KBM-7 (cell line): ENCODE data around the gene SERGEF.
A peak's percentile ranks its signal among the peaks of the same experiment; 100 is the strongest.
"Not testable (repeated sequence)": the region's sequence is repeated elsewhere in the genome, so short reads cannot be mapped to it uniquely, and the experiment has no call there.

Experiments
- DNase-seq: peaks from one replicate; pipeline ENCODE4 v3.0.0-alpha.2; 2015
- in situ Hi-C: fragments of 300-500 bp; cut with MboI; formaldehyde crosslinking; loops from 2 replicates; pipeline ENCODE4 v1.14.3; 2020; ENCODE audit warnings: low sequenced_read_pairs, low pct_unique_long_range_greater_than_20kb, mixed read lengths

Gene SERGEF

DNA sequence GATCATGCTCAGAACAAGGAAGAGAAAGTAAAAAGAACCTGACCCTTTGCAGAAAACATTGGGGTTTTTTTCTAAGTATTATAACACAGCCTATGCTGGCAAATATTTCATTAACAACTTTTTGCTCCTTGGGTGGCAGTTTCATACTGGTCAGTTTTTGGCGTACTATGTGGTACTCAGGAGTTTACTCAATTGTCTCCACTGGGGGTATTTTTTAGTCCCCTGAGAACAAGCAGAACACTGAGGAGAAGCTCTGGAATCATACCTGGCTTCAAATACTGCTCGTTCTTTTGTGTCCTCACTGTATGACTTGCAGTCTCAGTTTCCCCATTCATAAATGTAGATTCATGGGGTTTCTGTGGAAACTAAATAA lies 90.4 kb downstream of the SERGEF start:
- in situ Hi-C loops, result no loop called here
- DNase-seq, result no peak

DNA sequence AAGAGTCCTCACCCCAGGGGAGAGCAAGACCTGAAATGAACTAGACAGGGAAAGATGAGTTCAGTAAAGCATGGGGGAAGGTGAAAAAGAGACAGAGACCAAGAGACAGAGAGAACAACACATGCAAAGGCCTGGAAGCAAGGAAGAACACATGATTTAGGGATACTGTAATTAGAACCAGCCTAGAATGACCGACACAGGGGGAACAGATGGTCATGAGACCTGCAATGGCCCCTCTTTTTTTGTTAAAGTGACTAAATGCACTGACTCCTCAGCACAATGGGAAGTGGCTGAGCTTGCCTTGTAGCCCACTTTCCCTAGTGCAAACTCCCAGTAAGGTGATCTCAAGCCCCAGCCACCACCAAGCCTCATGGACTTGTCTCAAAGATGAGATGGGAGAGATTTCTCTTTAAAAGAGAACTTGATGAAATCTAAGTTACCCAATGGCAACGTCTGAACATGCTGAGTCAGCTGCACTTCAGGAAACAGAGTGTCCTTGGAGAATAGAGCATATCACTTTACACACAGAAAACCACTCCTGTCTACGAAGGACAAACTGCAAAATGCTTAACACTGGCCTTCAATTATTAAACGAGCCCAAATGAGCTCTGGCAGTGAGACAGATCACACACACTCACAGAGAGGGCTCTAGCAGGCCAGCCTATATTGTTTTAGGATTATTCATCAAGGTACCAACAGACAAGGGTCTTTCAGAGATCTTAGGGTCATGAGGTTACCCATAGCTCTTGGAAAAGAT lies 91.0 kb downstream of the SERGEF start:
- peak; percentile 12 for DNase-seq
- in situ Hi-C loops, result no loop called here

DNA sequence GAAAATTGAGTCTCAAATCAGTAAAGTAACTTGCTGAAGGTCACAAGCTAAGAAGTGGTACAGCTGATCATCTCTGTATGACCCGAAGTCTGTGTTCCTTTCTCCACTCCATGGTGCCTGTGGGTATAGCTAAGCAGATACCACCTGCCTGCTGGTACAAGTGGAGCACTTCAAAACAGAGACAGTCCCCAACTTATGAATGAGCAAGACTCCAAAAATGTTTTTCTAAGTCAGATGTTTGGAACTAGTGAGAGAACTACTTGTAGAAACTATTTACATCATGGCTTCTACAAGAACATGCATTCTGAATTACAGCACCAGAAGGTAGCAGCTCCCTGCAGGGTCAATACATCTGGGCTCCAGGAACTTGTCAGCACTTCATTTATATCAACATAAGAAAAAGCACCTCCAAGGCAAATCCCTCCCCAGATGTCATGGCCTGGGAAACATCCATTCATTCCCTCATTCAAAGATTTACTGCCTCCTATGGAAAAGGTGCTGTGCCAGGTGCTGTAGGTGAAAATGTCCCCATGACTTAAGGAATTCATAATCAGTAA lies 94.7 kb downstream of the SERGEF start:
- no peak for DNase-seq
- in situ Hi-C loops, result no loop called here

DNA sequence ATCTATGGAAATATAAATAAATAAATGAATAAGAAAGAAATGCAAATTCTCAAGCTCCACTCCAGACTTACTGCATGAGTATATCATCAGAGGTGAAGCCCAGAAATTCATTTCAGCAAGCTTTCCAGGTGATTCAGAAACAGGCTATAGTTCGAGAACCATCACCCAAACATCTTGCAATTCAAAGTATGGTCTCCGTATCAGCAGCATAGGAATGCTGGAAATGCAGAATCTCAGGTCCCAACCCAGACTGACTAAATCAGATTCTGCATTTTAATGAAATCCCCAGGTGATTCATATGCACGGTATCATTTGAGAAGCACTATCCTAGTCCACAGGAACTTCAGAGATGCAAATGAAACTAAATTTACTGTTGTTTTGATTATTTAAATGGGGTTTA lies 95.3 kb downstream of the SERGEF start:
- in situ Hi-C loops, result no loop called here
- no peak for DNase-seq

DNA sequence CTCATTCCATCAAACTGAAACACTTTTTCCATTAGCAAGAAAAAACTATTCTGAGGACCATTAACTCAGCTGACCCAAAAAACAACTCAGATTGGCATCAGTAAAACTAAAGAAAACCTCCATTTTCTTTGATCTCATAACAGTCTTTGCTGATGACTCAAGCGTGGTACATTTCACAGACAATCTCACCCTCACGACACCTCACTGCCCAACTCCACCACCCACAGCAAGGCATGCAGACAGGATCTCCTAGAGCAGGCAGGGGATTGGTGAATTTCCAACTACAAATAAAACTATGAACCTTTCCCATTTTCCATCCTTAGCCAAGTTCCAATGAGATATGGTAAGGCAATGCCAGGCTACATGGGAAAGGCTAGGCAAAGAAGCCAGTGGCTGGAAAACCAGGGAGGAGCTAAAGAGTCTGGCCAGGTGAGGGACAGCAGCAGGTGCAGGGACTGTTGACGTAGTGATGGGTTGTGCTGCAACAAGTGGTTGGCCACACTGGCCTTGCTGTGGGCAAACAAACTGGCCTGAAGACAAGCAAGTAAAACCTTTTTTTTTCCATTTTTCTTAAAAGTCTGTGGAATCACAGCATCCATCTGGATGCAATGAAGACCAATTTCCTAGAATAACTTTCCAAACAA lies 97.2 kb downstream of the SERGEF start:
- in situ Hi-C loops, result no loop called here
- DNase-seq, result no peak

DNA sequence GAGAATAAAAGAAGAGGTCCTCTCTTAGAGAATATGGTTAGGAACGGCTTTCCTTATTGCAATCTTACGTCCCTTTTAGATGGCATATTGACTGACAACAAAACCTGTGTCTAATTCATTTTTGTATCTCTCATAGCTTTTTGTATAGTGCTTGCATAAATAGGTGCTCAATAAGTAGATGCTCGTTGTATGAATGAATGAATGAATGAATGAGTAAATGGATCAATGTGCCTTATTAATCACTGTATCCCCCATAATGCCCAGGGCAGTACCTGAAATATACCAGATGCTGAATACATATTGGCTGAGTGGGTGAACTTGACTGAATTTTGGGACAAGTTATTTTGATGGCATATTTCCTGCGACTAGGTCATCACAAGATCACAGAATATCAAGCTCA lies 97.9 kb downstream of the SERGEF start:
- DNase-seq, result no peak
- in situ Hi-C loops, result no loop called here

DNA sequence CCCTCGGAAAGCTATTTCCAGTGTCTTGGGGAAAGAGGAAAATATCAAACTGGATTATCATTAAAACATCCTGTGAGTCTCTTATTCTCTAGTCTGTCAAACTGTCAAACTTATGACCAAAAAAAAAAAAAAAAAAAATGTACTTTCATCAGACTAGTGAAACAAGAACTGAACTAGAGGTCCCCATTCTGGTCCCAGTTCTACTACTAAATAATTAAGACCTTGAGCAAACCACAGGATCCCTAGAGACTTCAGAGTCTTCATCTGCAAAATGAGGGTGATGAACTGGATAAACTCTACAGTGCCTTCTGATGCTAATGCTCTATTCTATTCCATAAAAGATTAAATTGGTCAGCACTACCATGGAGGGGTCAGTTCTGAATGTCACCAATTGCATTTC lies 105.8 kb downstream of the SERGEF start:
- in situ Hi-C loops, result no loop called here
- DNase-seq, result no peak

DNA sequence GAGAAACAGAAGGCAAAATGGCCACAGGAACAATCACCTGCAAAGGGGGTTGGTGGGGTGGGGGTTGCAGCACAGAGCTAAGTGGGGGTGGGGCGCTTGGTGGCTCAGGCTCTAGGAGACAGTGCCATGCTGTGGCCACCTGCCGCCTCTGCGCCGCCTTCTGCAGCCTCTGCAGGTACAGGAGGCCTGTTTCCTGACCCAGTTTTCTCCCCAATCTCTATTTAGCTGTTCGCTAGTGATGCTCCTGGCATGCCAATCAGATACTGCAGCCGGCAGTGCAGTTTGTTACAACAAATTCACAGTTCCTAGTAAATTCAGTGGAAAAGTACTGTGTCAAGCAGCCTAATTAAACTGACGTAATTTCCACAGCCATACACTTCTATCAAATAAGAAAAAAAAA lies 106.4 kb downstream of the SERGEF start:
- no peak for DNase-seq
- in situ Hi-C loops, result no loop called here

DNA sequence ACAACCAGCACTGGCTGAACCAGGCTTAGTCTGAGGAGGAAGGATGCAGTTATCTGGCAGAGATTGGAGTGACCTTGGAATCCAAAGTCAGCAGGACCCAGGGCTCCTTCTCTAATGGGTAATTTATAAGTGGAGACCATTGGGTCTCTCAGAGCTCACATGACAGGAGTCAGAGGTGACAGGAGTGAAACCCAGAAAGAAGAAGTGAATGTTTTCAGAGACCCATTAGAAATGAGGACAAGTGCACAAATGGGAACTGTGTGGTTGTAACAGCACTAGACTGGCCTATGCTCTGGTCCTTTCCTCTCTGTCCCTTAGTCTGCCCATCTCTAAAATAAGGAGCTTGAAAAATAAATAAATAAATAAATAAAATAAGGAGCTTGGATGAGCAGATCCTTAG lies 107.4 kb downstream of the SERGEF start:
- in situ Hi-C loops, result no loop called here
- no peak for DNase-seq

DNA sequence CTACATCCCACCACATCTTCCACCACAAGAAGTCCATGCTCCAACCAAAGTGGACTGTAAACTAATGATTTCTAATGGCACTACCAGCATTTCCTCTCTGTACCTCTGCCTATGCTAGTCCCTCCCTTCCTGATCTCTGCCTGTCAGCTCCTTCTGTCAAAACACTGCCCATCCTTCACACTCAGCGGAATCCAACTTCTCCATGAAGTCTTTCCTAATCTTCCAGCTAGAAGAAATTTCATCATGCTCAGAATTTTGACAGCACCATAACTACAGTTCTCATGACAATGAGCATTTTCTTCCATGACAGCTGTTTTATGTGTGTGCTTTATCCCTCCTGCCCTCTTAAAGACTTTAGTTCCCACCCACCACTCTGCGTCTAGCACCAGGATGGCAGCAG lies 111.4 kb downstream of the SERGEF start:
- DNase-seq, result no peak
- in situ Hi-C loops, result no loop called here

DNA sequence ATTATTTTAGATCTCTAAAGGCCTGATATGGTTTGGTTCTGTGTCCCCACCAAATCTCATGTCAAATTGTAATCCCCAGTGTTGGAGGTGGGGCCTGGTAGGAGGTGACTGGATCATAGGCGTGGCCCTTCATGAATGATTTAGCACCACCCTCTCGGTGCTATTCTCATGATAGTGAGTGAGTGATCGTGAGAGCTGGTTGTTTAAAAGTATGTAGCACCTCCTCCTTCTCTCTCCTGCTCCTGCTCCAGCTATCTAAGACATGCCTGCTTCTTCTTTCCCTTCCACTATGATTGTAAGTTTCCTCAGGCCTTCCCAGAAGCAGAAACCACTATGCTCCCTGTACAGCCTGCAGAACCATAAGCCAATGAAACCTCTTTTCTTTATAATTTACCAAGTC lies 114.1 kb downstream of the SERGEF start:
- in situ Hi-C loops, result no loop called here
- no peak for DNase-seq

DNA sequence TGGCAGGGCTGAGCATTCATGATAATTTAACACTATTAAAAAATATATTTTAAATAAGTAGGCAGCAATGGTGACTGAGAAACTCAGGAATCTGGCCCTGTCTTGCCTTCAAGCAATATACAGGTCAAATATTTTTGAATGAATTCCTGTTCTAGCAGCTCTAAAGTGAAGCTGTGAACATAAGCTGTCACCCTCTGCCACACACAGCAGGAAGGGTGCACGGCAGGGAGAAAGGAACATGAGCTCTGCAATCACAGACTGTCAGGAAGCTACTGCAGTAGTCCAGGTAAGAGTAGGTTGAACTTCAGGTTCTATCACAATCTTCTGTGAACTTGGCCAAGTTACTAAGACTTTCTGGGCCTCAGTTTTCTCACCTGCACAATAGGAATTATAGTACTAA lies 114.8 kb downstream of the SERGEF start:
- no peak for DNase-seq
- in situ Hi-C loops, result no loop called here

DNA sequence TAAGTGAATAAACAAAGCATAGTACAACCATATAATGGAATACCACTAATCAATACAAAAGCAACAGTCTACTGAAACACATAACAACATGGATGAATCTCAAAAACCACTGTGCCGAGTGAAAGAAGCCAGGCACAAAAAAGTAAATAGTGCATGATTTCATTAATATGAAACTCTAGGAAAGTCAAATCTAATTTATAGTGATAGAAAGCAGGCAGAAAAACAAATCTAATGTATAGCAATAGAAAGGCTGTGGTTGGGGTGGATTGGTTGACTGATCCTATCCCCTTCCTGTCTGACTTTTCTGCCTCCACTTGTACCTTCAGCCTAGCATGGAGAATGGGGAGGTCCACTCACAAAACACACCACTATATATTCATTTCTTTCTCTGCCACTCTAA lies 115.4 kb downstream of the SERGEF start:
- DNase-seq, result no peak
- in situ Hi-C loops, result no loop called here

DNA sequence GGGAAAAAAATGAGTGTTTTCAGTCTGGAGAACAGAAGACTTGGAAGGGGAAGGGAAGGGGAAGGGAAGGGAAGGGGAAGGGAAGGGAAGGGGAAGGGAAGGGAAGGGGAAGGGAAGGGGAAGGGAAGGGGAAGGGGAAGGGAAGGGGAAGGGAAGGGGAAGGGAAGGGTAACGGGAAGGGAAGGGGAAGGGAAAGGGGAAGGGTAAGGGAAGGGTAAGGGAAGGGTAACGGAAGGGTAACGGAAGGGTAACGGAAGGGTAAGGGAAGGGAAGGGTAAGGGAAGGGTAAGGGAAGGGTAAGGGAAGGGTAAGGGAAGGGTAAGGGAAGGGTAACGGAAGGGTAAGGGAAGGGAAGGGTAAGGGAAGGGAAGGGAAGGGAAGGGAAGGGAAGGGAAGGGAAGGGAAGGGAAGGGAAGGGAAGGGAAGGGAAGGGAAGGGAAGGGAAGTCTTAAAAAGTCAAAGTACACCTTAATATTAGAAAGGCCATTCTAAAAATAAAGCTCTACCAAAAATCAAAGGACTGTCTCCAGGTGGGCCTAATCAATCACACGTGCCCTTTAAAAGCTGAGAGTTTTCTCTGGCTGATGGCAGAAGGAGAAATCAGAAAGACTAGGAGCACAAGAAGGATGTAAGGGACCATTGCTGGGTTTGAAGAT lies 116.2 kb downstream of the SERGEF start:
- DNase-seq, in situ Hi-C loops: not testable (repeated sequence)

DNA sequence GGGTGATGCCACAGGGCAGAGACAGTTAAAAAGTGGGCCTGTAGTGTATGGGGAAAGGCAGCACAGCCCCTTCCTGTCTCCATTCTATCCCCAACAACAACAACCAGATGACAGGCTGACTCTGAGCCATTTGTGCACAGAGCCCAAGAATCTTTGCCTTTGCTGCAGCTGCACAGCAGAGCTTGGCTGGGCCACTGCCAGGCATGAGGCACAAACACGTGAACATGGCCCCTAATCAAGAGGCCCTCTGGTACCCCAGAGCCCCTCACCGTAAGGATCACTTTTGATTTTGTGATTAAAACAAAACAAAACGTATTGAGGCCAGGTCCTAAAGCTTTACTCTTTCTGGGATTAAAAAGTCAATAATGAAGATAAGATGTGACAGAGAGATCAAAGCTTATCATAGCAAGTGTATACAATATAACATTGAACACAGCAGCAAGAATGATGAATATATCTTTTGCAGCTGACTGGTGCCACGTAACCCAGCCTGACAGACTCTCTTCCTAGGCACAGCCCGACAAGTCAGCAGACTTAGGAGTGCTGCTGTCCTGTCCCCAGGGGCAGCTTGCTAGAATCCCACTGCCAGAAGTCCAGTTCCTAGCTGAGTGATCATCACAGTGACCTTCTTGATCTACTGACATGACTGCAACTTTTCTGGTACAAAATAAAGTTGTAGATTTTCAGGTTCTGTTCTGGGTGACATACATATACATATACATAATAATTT lies 117.8 kb downstream of the SERGEF start:
- no peak for DNase-seq
- in situ Hi-C loops, result no loop called here

DNA sequence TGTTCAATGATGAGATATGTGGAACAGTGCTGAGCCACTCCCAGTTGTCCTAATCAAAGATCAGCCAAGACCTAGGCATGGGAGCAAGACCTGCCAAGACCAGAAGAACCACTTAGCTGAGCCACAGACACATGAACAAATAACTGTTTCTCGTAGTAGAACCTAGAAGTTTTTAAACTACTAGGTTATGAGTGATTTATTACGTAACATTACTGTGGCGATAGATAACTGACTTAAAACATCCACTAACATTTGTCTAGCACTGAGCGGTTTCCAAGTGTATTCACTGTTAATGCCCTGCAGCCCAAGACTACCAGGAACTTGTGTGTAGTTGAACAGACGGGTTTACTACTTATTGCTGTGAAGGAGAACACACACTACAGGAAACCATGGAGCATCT lies 120.4 kb downstream of the SERGEF start:
- DNase-seq, result no peak
- in situ Hi-C loops, result no loop called here

DNA sequence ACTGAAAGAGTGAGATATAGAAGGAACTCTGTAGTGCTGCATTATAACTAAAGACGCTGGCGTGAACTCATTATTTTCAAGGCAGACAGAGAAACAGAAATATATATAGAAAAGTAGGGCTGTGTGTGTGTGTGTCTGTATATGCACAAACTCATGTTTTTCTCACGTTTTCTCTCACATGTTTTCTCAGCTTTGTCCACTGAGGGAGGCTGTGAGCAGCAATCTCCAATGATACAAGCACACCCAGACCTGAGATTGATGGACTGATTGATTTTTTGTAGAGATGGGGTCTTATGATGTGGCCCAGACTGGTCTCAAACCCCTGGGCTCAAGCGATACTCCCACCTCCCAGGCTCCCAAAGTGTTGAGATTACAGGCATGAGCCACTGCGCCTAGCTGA lies 122.5 kb downstream of the SERGEF start:
- no peak for DNase-seq
- in situ Hi-C loops, result no loop called here

DNA sequence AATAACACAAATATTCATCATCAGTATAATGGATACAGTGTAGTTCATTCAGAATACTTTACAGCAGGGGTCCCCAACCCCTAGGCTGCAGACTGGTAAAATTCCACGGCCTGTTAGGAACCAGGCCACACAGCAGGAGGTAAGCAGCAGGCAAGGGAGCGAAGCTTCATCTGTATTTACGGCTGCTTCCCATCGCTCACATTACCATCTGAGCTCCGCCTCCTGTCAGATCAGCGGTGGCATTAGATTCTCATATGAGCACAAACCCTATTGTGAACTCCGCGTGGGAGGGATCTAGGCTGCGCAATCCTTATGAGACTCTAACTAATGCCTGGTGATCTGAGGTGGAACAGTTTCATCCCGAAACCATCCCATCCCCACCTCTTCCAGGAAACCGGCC lies 125.1 kb downstream of the SERGEF start:
- in situ Hi-C loops, result no loop called here
- DNase-seq, result no peak

DNA sequence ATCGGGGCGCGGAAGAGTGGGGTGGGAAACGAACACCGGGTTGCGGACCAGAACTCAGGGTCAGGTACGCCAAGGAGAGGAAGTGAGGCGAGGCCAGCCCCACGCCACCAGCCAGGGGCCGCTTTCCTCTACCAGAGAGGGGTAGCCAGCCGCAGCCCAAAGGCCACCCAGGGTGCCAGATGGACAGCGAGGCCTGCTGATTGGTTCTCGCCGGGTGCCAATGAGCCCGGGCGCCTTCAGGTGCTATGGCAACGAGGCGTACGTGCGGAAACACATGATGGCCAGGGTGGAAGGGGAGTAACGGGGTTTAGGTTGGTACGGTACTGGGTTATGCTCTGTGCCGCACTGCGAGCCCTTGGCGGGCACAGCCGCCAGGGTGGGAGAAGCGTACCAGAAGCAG lies 128.9 kb downstream of the SERGEF start:
- DNase-seq, result no peak
- in situ Hi-C loops, result no loop called here

DNA sequence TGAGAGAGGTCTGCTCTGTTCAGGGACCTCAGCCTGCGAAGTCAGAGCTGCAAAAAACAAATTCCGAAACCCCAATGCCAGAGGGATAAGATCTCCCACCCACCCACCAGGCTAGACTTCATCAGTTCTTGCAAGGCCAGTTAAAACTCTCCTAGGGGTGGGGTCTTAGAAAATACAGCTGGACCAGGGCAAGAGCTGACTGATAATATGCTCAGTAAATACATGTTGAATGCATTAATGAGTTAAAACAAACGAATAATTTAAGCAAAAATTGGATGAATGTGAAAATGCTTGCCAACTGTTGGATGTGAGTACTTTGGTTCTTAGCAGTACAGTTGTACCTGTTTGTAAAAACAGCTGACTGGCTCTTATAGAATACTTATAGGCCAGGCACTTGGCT lies 129.8 kb downstream of the SERGEF start:
- DNase-seq, result no peak
- in situ Hi-C loops, result no loop called here
